DMS53 treated with DMSO at 0.1 percent for 48 hours (cell line): Measurements from ENCODE around the gene ESRRA.
A peak's percentile ranks its signal among the peaks of the same experiment; 100 is the strongest.

ENCODE experiments used
- DNase-seq: peaks from one replicate; lab custom pipeline; 2025; ENCODE audit not compliant: unreplicated experiment; lab: John Stamatoyannopoulos, UW

ESRRA gene

DNA sequence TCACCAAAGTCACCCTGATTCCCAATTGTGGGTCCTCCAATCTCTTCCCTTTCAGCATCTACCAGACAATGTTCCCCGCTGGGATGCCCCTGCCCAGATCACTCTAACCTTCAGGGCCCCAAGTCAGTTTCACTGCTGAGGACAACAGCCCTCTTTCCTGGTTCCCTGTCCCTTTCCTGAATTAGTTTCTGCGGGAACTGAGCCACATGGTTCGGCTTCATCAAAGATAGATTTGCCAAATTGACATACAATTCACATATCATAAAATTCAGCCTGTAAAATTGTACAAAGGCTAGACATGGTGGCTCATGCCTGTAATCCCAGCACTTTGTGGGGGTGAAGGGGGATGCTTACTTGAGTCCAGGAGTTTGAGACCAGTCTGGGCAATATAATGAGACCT is 22.7 kb downstream of the ESRRA start:
- no peak for DNase-seq

- no peak for DNase-seq
Observed at GRCh38 chr11:64330888-64331287, 25.6 kb downstream of the ESRRA start.

GRCh38 chr11:64331569-64332371 is 26.4 kb downstream of the ESRRA start:
- peak; percentile 66 for DNase-seq

GRCh38 chr11:64333556-64333955 is 28.2 kb downstream of the ESRRA start:
- DNase-seq = no peak

GRCh38 chr11:64334764-64335735 is 29.7 kb downstream of the ESRRA start:
- DNase-seq = peak; percentile 92

DNA sequence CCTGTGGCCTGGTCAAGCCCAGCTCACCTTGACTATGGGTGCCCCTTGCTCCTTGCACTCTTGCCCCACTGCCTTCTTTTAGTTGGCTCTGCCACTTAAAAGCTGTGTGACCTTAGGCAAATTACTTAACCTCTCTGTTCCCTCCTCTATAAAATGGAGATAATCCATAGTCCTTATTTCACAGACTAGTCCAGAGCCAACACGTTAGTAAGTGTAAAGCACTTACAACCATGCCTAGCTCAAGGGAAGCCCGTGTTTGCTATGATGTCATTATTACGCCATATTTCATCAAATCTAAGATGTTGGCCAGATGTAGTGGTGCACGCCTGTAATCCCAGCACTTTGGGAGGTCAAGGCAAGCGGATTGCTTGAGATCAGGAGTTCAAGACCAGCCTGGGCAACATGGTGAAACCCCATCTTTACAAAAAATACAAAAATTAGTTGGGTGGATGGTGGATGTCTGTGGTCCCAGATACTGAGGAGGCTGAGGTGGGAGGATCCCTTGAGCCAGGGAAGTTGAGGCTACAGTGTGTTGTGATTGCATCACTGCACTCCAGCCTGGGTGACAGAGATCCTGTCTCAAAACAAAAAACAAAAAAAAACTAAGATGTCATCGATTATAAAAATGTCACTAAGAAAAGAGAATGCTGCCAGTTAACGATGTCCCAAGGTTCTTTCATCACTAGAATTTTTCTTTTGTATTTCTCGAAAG is 32.4 kb downstream of the ESRRA start:
- DNase-seq = no peak

DNA sequence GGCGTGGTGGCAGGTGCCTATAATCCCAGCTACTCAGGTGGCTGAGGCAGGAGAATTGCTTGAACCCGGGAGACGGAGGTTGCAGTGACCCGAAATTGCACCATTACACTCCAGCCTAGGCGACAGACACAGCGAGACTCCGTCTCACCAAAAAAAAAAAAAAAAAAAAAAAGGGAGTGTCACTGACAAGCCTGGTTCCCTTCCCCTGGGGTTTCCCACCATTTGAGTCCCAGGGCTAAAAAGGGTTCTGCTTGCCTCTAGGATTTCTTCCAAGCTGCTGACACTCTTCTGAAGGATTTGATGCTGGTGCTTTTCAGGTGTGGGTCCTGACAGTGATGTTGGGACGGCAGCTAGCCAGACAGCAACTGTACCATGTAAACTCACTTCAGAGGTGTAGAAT is 33.4 kb downstream of the ESRRA start:
- DNase-seq = no peak

DNA sequence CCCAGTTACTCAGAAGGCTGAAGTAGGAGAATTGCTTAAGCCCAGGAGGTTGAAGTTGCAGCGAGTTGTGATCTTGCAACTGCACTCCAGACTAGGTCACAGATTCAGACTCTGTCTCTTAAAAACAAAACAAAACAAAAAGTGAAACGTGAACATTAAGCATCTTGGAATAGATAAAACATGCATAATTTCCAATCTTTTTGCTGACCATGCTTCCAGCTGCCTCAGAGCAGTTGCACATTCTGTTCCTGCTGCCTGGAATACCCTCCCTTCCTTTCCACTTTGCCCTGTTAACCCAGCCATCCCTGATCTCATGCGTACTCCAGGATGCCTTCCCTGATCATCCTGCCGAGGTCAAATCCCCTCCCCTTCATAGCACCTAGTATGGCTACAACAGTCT is 34.0 kb downstream of the ESRRA start:
- no peak for DNase-seq

- no peak for DNase-seq
Observed at GRCh38 chr11:64339754-64340408, 34.6 kb downstream of the ESRRA start, which contains the start of gene CCDC88B. Gene CCDC88B (plus strand): TSS chr11:64340204. CDS start chr11:64340267, 63 bp downstream.

DNA sequence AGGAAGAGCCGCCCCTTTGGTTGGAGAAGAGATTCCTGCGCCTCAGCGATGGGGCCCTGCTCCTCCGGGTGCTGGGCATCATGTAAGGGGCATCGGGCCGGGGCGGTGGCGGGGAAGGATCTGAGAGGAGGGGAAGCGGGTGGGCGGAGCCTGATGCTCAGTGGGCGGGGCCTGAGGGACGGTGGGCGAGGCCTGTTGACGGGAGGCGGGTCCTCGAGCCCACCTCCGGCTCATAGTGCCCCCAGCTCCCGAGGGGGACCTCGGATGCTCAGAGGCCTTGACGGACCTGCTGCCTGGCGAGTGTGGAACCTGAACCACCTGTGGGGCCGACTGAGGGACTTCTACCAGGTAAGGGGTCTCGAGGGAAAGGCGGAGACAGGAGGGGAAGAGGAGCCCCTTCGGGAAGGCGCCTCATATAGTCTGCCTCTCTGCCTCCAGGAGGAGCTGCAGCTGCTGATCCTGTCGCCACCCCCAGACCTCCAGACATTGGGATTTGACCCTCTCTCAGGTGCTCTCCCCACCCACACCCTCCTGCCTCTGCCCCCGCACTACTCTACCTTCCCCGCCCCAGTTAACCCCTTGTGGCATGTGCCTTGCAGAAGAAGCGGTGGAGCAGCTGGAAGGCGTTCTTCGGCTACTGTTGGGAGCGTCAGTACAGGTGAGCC is 35.5 kb downstream of the ESRRA start:
- no peak for DNase-seq

DNA sequence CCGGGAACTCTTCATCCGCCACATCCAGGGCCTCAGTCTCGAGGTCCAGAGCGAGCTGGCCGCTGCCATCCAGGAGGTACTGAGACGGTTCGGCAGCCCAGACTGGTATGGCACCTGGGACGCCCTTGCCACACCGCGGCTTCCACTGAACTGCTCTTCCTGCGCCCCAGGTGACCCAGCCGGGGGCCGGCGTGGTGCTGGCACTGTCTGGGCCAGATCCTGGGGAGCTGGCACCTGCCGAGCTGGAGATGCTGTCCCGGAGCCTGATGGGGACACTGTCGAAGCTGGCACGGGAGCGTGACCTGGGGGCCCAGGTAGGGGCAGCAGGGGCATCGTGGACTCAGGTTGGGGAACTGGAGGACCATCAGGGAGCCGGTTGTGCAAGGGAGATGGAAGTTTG is 36.1 kb downstream of the ESRRA start:
- no peak for DNase-seq

- DNase-seq = peak; percentile 82
Observed at GRCh38 chr11:64341851-64342791, 36.8 kb downstream of the ESRRA start.

DNA sequence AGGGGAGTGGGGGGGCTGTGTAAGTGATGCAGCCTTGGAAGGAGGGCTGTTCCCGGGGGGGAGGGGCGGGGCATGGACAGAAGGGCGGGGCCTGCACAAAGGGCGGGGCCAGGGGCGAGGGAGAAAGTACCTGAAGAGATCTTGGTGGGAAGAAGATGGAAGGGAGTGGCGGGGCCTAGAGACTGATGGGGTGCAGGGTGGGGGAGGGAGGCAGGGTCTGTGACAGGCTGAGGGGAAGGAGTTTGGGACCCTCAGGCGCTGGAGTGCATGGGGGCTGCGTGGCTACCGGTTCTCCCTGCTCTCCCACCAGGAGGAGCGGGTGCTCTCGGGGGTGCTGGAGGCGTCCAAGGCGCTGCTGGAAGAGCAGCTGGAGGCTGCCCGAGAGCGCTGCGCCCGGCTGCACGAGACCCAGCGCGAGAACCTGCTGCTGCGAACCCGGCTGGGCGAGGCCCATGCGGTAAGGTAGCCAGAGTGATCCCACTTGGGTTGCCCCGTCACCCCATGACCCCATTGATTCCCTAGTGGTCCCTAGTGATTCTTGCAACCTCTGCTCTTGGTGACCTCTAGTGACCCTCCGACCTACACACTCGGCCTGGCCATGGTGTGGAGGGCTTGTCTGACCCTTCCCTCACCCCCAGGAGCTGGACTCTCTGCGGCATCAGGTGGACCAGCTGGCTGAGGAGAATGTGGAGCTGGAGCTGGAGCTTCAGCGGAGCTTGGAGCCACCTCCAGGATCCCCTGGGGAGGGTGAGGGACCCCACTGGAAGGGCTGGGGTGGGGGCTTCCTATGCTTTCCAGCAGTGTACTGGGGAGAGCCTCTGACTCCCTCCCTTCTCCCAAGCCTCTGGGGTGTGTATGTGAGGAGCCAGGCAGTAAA is 37.8 kb downstream of the ESRRA start:
- no peak for DNase-seq

DNA sequence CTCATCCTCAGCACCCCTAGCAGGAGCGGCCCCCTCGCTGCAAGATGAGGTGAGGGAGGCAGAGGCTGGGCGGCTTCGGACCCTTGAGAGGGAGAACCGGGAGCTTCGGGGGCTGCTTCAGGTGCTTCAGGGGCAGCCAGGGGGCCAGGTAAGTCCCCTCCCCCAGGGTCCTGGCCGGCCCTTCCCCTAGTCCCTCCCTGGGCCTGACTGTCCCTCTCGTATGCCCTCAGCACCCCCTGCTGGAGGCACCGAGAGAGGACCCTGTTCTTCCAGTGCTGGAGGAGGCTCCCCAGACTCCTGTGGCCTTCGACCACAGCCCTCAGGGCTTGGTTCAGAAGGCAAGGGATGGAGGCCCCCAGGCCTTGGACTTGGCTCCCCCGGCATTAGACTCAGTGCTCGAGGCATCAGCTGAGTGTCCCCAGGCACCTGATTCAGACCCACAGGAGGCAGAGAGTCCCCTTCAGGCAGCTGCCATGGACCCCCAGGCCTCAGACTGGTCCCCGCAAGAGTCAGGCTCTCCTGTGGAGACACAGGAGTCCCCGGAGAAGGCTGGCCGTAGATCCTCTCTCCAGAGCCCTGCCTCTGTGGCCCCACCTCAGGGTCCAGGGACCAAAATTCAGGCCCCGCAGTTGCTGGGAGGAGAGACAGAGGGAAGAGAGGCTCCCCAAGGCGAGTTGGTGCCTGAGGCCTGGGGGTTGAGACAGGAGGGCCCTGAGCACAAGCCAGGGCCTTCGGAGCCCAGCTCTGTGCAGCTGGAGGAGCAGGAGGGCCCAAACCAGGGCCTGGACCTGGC is 38.6 kb downstream of the ESRRA start:
- no peak for DNase-seq

- DNase-seq = no peak
Observed at GRCh38 chr11:64344787-64345186, 39.5 kb downstream of the ESRRA start.

- no peak for DNase-seq
Observed at GRCh38 chr11:64347193-64347867, 42.0 kb downstream of the ESRRA start.
